ENCODE measurements around the gene SLC24A4. TPM values are rescaled to one million over a fixed set of nuclear protein-coding genes. Genes with fewer than 3 reads are reported as not detected.

SLC24A4 gene
- total and polyA plus RNA-seq, 2 of the 4 experiments (the other 2 are of a cell fraction) = not detected

DNA sequence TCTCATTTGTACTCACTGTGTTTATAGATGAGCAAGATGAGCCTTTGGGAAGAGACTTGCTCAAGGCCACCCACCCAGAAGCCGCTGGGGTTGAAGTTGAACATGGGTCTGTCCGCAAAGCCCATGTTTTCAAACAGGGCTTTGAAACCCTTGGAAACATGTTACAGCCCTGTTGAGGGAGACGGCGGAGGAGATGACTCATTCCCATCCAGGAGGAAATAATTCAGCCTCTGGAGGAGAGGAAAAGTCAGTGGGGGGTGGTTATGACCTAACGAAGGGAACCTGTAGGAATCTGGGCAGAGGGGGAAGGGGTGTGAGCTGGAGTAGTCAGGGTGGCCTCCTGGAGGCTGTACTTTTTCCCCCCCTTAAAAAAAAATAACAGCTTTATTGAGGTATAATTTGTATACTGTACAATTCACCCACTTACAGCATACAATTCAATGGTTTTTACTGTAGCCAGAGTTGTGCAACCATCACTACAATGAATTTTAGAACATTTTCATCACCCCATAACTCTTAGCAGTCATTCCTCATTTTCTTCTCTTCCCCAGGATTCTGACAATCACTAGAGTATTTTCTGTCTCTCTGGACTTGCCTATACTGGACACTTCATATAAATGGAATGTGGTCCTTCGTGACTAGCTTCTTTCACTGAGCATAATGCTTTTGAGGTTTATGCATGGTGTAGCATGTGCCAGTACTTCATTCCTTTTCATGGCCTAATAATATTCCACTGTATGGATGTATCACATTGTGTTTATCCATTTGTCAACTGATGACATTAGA lies 188.7 kb downstream of the SLC24A4 start (continued):
- TF ChIP-seq SMC3 (IDR thresholded peaks at IDR 0.05; ENCODE audit: low read depth, low read length) (no peak), RAD21 (IDR thresholded peaks at IDR 0.05; ENCODE audit: low read length) (peak; percentile 20)

- peak overlapping the region; percentile 67 for H2BK5ac ChIP-seq (ENCODE audit: low read depth, low read length, poor library complexity, severe bottlenecking)
- peak overlapping the region; percentile 91 for H2AFZ ChIP-seq (replicated peaks; ENCODE audit: low read length, poor library complexity)
- H3K56ac ChIP-seq (ENCODE audit: extremely low read depth, insufficient read depth, low read length) = 0 out of 2 replicates have a peak overlapping the region, but pooled peaks have one; percentile 32
- no peaks in the 10 kb centered on the region; the same call in none of the 2 replicates for H4K20me1 ChIP-seq (ENCODE audit: insufficient read depth, low read length)
- peaks cover 19 to 46% of the 10 kb centered on the region in 2 experiments for H3K79me1 ChIP-seq (ENCODE audit: low read depth in 1 of 2, low read length in 2 of 2)
- peaks cover 9% of the 10 kb centered on the region for H3K9me1 ChIP-seq (ENCODE audit: insufficient read depth, low read length)
- intact Hi-C loops (cut with micrococcal nuclease) (loop anchor here (1.0 to 10.0 kb wide), 3 partner anchors 39 to 169 kb away; no protein-coding TSS in a partner anchor), in situ Hi-C loops (cut with MboI; ENCODE audit: low sequenced_read_pairs) (no loop called here), dilution Hi-C loops (cut with HindIII; ENCODE audit: low sequenced_read_pairs, unreplicated experiment) (no loop called here)
- peak overlapping the region; percentile 90 for H2AK9ac ChIP-seq (replicated peaks; ENCODE audit: low read depth, low read length, poor library complexity)
- peak overlapping the region; percentile 54; the same call in 1 of the 2 replicates for H2BK20ac ChIP-seq (ENCODE audit: low read depth, low read length)
- peak overlapping the region; percentile 37; the same call in 1 of the 2 replicates for H3K4me2 ChIP-seq (ENCODE audit: low read depth, low read length)
- H3K4me3 ChIP-seq (ENCODE audit: insufficient read depth, low read depth, low read length) = peak overlapping the region; percentile 68; the same call in 1 of the 2 replicates
- peak overlapping the region; percentile 46 for H4K5ac ChIP-seq (ENCODE audit: low read depth, low read length)
- ATAC-seq (ENCODE audit: low read depth) = no peak
- H3K27me3 ChIP-seq (ENCODE audit: control insufficient read depth, insufficient read depth, low read length) = no peaks in the 10 kb centered on the region
- peak overlapping the region; percentile 23 for H3K14ac ChIP-seq (replicated peaks; ENCODE audit: low read depth, low read length)
- H2BK15ac ChIP-seq (ENCODE audit: low read depth, low read length) = peak overlapping the region; percentile 55; the same call in 2 of the 3 replicates
- H3K4me1 ChIP-seq (ENCODE audit: control insufficient read depth, insufficient read depth, low read length) = peaks cover 13% of the 10 kb centered on the region
- ChIA-PET CTCF (interaction anchor here (0.9 kb wide), 1 partner anchor 53 kb away, joined by 3 read pairs; no protein-coding TSS in a partner anchor), POLR2A (ENCODE audit: unreplicated experiment) (no interaction called here)
- peak overlapping the region; percentile 41 for H2AK5ac ChIP-seq (ENCODE audit: low read depth, low read length)
- peak overlapping the region; percentile 1; the same call in 1 of the 2 replicates for H3K18ac ChIP-seq (ENCODE audit: low read depth, low read length)
- peak overlapping the region; percentile 87 for H3K4ac ChIP-seq (ENCODE audit: low read depth, low read length)
- H2BK120ac ChIP-seq (ENCODE audit: low read depth, low read length) = peak overlapping the region; percentile 89
- H3K36me3 ChIP-seq (ENCODE audit: control insufficient read depth, insufficient read depth, low read length) = no peaks in the 10 kb centered on the region
- peak overlapping the region; percentile 75 to 91 for H4K8ac ChIP-seq (ENCODE audit: low read depth in 2 of 2, low read length in 2 of 2)
- 0 out of 2 replicates have a peak overlapping the region, but pooled peaks have one; percentile 30 for H3K9ac ChIP-seq (ENCODE audit: low read depth, low read length)
- TF ChIP-seq NFE2L2 (IDR thresholded peaks at IDR 0.05; ENCODE audit: low read depth, low read length) (no peak), MAFK (IDR thresholded peaks at IDR 0.05; ENCODE audit: low read depth, low read length) (no peak), MXI1 (IDR thresholded peaks at IDR 0.05; ENCODE audit: borderline replicate concordance, low read depth, low read length) (no peak), CEBPB (IDR thresholded peaks at IDR 0.05; ENCODE audit: low read depth, low read length) (no peak), BHLHE40 (IDR thresholded peaks at IDR 0.05; ENCODE audit: low read depth, low read length) (no peak)
- no peak for DNase-seq
- peak overlapping the region; percentile 73 for H4K91ac ChIP-seq (ENCODE audit: insufficient read depth, low read depth, low read length)
- BruUV-seq (replicated peaks) = no TSS peak
- peak overlapping the region; percentile 88 for H3K23ac ChIP-seq (ENCODE audit: low read depth, low read length)
- no peaks in the 10 kb centered on the region for H3K9me3 ChIP-seq (ENCODE audit: control insufficient read depth, insufficient read depth, low read length)
- H3K27ac ChIP-seq (ENCODE audit: insufficient read depth, low read length) = peak overlapping the region; percentile 61
- 88% methylated on average over 7 of the region's 9 CpGs; no CpG with 5 or more reads in 1 of the 2 experiments for WGBS, 2 experiments (ENCODE audit: extremely low coverage in 2 of 2, insufficient read length in 1 of 2)
Observed at GRCh38 chr14:92512807-92513203, 189.8 kb downstream of the SLC24A4 start.

All from IMR-90 (cell line).